H9 (cell line): ENCODE results near the gene HAND1. TPM values are rescaled to one million over a fixed set of nuclear protein-coding genes. Genes with fewer than 3 reads are reported as not detected.

Source experiments
- DNase-seq: peaks from one replicate; pipeline ENCODE4 v3.0.0-alpha.2; 2017
- H2AFZ ChIP-seq: one replicate; pipeline ENCODE4 v1.6.1; 2013; ENCODE audit warnings: mild to moderate bottlenecking, low read length, control low read depth, moderate library complexity
- H2AK5ac ChIP-seq: 2 replicates; pipeline ENCODE4 v1.6.1; 2013; ENCODE audit warnings: low read length, control low read depth, mixed read lengths; ENCODE audit not compliant: insufficient read length
- H2BK120ac ChIP-seq: one replicate; pipeline ENCODE4 v1.6.1; 2013; ENCODE audit warnings: low read depth, mild to moderate bottlenecking, low read length, control low read depth, inconsistent platforms; ENCODE audit not compliant: poor library complexity, severe bottlenecking
- H2BK12ac ChIP-seq: 2 replicates; pipeline ENCODE4 v1.6.1; 2013; ENCODE audit warnings: low read length, control low read depth, mixed read lengths, low read depth; ENCODE audit not compliant: insufficient read length
- H2BK15ac ChIP-seq: 2 replicates; pipeline ENCODE4 v1.6.1; 2013; ENCODE audit warnings: low read depth, low read length, control low read depth
- H2BK20ac ChIP-seq: one replicate; pipeline ENCODE4 v1.6.1; 2013; ENCODE audit warnings: low read depth, mild to moderate bottlenecking, low read length, control low read depth, inconsistent platforms; ENCODE audit not compliant: poor library complexity, severe bottlenecking
- H2BK5ac ChIP-seq: 2 replicates; pipeline ENCODE4 v1.6.1; 2013; ENCODE audit warnings: low read length, control low read depth, mixed read lengths; ENCODE audit not compliant: insufficient read length
- H3K14ac ChIP-seq: 2 replicates; pipeline ENCODE4 v1.6.1; 2013; ENCODE audit warnings: low read length, control low read depth; ENCODE audit not compliant: insufficient read depth
- H3K18ac ChIP-seq: 2 replicates; pipeline ENCODE4 v1.6.1; 2013; ENCODE audit warnings: low read depth, mild to moderate bottlenecking, mixed read lengths, low read length, control low read depth; ENCODE audit not compliant: insufficient read length
- H3K23ac ChIP-seq: 2 replicates; pipeline ENCODE4 v1.6.1; 2013; ENCODE audit warnings: low read length, control low read depth, mixed read lengths, low read depth; ENCODE audit not compliant: insufficient read length
- H3K23me2 ChIP-seq: 2 replicates; pipeline ENCODE4 v1.6.1; 2013; ENCODE audit warnings: low read depth, mild to moderate bottlenecking, mixed read lengths, low read length, control low read depth; ENCODE audit not compliant: insufficient read length, poor library complexity, severe bottlenecking
- H3K27ac ChIP-seq: 2 replicates; pipeline ENCODE4 v1.5.1; 2013; ENCODE audit warnings: low read length, control low read depth, mixed read lengths, low read depth; ENCODE audit not compliant: insufficient read length
- H3K27me3 ChIP-seq: 2 replicates; pipeline ENCODE4 v1.6.1; 2013; ENCODE audit warnings: low read length, control low read depth, inconsistent platforms; ENCODE audit not compliant: insufficient read depth
- H3K4ac ChIP-seq: 2 replicates; pipeline ENCODE4 v1.6.1; 2013; ENCODE audit warnings: low read depth, mild to moderate bottlenecking, control low read depth, inconsistent platforms, low read length, moderate library complexity
- H3K4me1 ChIP-seq: 2 replicates; pipeline ENCODE4 v1.6.1; 2013; ENCODE audit warnings: low read length, control low read depth, inconsistent platforms; ENCODE audit not compliant: insufficient read depth
- H3K4me2 ChIP-seq: 2 replicates; pipeline ENCODE4 v1.6.1; 2013; ENCODE audit warnings: low read length, control low read depth, mixed read lengths; ENCODE audit not compliant: insufficient read length, insufficient read depth
- H3K56ac ChIP-seq: 2 replicates; pipeline ENCODE4 v1.6.1; 2013; ENCODE audit warnings: low read depth, mild to moderate bottlenecking, mixed read lengths, low read length, control low read depth; ENCODE audit not compliant: insufficient read length
- H3K79me1 ChIP-seq: 2 replicates; pipeline ENCODE4 v1.6.1; 2013; ENCODE audit warnings: low read depth, mild to moderate bottlenecking, moderate library complexity, low read length, control low read depth, inconsistent platforms; ENCODE audit not compliant: insufficient read depth, poor library complexity, severe bottlenecking
- H3K79me2 ChIP-seq: 2 replicates; pipeline ENCODE4 v1.6.1; 2013; ENCODE audit warnings: low read length, control low read depth, inconsistent platforms; ENCODE audit not compliant: insufficient read depth
- H3K9ac ChIP-seq: 2 replicates; pipeline ENCODE4 v1.6.1; 2013; ENCODE audit warnings: low read length, control low read depth, mixed read lengths; ENCODE audit not compliant: insufficient read length; ENCODE audit errors: extremely low read depth
- H3K9me3 ChIP-seq: one replicate; pipeline ENCODE4 v1.6.1; 2013; ENCODE audit warnings: low read depth, low read length, inconsistent platforms; ENCODE audit not compliant: control insufficient read depth
- H3T11ph ChIP-seq: one replicate; pipeline ENCODE4 v1.6.1; 2013; ENCODE audit warnings: mild to moderate bottlenecking, low read length, control low read depth, inconsistent platforms
- H4K20me1 ChIP-seq: one replicate; pipeline ENCODE4 v1.6.1; 2013; ENCODE audit not compliant: control insufficient read depth, insufficient read length, insufficient read depth
- H4K5ac ChIP-seq: 2 replicates; pipeline ENCODE4 v1.6.1; 2013; ENCODE audit warnings: low read depth, mild to moderate bottlenecking, mixed read lengths, low read length, control low read depth; ENCODE audit not compliant: insufficient read length
- H4K8ac ChIP-seq: replicated peaks from 2 replicates; pipeline ENCODE4 v1.6.1; 2013; ENCODE audit warnings: low read length, control low read depth, mixed read lengths, low read depth; ENCODE audit not compliant: insufficient read length
- H4K91ac ChIP-seq: 2 replicates; pipeline ENCODE4 v1.6.1; 2013; ENCODE audit warnings: low read depth, mild to moderate bottlenecking, moderate library complexity, mixed read lengths, low read length, control low read depth; ENCODE audit not compliant: insufficient read length
- H3K27ac Mint-ChIP-seq, 3 experiments: 2 replicates in 2 of 3; 3 replicates in 1 of 3; pipeline ENCODE4 v1.8.0; 2020 to 2021; ENCODE audit warnings: mixed read lengths in 3 of 3, mild to moderate bottlenecking in 1 of 3, moderate library complexity in 1 of 3
- H3K27me3 Mint-ChIP-seq: 2 replicates; pipeline ENCODE4 v1.8.0; 2021; ENCODE audit warnings: low read depth, mild to moderate bottlenecking, moderate library complexity, mixed read lengths
- H3K36me3 Mint-ChIP-seq, 3 experiments: 2 replicates in 2 of 3; 3 replicates in 1 of 3; pipeline ENCODE4 v1.8.0; 2020 to 2021; ENCODE audit warnings: low read depth in 3 of 3, mixed read lengths in 3 of 3; ENCODE audit not compliant: insufficient read depth in 1 of 3
- H3K4me1 Mint-ChIP-seq, 2 experiments: 2 replicates each; pipeline ENCODE4 v1.8.0; 2020; ENCODE audit warnings: mixed read lengths in 2 of 2
- H3K4me3 Mint-ChIP-seq, 2 experiments: 2 replicates in 1 of 2; 3 replicates in 1 of 2; pipeline ENCODE4 v1.8.0; 2020 to 2021; ENCODE audit warnings: mild to moderate bottlenecking in 2 of 2, mixed read lengths in 2 of 2, moderate library complexity in 1 of 2
- H3K9me3 Mint-ChIP-seq, 2 experiments: 2 replicates in 1 of 2; 3 replicates in 1 of 2; pipeline ENCODE4 v1.8.0; 2020; ENCODE audit warnings: mild to moderate bottlenecking in 2 of 2, mixed read lengths in 2 of 2, moderate library complexity in 1 of 2
- WGBS: extraction: QIAGEN DNeasy Blood & Tissue Kit; methylation state at CpG from one replicate; pipeline ENCODE4 v1.1.7; 2013; ENCODE audit warnings: missing lambda C conversion rate, low lambda C conversion rate, mixed read lengths; ENCODE audit not compliant: insufficient read length; ENCODE audit errors: extremely low coverage; 5-methylcytosine and 5-hydroxymethylcytosine counted together
- total RNA-seq: library from RNA; stranded (reverse); gene quantifications from 2 replicates; pipeline ENCODE4 v1.2.1, GENCODE V29; 2021
- TF ChIP-seq, protein P1 (sequence below): fragments of 200-600 bp; sonication (generic); conservative IDR thresholded peaks from 3 replicates; pipeline ENCODE4 v1.8.0; 2021; ENCODE audit warnings: antibody characterized with exemption, mild to moderate bottlenecking

HAND1 gene
- total RNA-seq, 1 experiment from 2014 or later: not detected

DNA sequence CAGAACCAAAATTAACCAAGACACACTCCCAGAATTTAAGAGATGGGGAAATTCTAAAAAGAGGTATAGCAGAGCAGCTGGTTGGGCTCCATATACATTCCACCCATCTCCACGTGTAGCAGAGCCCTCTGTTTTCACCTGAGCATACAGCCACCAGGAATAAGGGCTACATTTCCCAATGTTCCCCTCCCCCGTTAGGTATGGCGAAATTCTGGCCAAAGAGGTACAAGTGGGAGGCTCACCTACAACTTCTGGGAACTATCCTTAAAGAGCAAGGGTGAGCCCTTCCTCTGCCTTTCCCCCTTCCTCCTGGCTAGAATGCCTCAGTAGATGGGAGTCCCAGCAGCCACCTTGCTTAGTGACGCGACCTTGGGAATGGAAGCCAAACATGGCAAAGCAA, 37.5 kb downstream of the HAND1 start:
- Histone ChIP-seq H3K27ac (no peak overlapping the region), H3K4me2 (no peak overlapping the region), H3K79me1 (no peaks in the 10 kb centered on the region), H3K14ac (no peak overlapping the region), H3K56ac (no peak overlapping the region), H2BK15ac (no peak overlapping the region), H4K8ac (no peak overlapping the region), H2AK5ac (no peak overlapping the region), H3K4ac (no peak overlapping the region), H4K20me1 (no peaks in the 10 kb centered on the region), H3K18ac (no peak overlapping the region), H3K23me2 (peaks cover 9% of the 10 kb centered on the region), H3K9me3 (no peaks in the 10 kb centered on the region), H4K91ac (no peak overlapping the region), H2BK120ac (no peak overlapping the region), H2BK20ac (no peak overlapping the region), H2BK12ac (no peak overlapping the region), H3K23ac (no peak overlapping the region), H3K4me1 (no peaks in the 10 kb centered on the region), H3T11ph (no peak overlapping the region), H2AFZ (no peak overlapping the region), H3K9ac (no peak overlapping the region), H4K5ac (no peak overlapping the region), H3K79me2 (no peaks in the 10 kb centered on the region), H3K27me3 (no peaks in the 10 kb centered on the region), H2BK5ac (no peak overlapping the region)
- H3K27me3 Mint-ChIP-seq: no peaks in the 10 kb centered on the region
- H3K4me3 Mint-ChIP-seq: no peak overlapping the region
- TF ChIP-seq, protein P1, sequence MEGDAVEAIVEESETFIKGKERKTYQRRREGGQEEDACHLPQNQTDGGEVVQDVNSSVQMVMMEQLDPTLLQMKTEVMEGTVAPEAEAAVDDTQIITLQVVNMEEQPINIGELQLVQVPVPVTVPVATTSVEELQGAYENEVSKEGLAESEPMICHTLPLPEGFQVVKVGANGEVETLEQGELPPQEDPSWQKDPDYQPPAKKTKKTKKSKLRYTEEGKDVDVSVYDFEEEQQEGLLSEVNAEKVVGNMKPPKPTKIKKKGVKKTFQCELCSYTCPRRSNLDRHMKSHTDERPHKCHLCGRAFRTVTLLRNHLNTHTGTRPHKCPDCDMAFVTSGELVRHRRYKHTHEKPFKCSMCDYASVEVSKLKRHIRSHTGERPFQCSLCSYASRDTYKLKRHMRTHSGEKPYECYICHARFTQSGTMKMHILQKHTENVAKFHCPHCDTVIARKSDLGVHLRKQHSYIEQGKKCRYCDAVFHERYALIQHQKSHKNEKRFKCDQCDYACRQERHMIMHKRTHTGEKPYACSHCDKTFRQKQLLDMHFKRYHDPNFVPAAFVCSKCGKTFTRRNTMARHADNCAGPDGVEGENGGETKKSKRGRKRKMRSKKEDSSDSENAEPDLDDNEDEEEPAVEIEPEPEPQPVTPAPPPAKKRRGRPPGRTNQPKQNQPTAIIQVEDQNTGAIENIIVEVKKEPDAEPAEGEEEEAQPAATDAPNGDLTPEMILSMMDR: no peak
- no CpG with 5 or more reads among the region's 5 CpGs for WGBS
- no peak overlapping the region for H3K27ac Mint-ChIP-seq
- H3K9me3 Mint-ChIP-seq: peaks cover 3% of the 10 kb centered on the region in 2 experiments; a peak in 4 of 5 replicates
- no peak for DNase-seq
- H3K36me3 Mint-ChIP-seq: peaks cover 22 to 53% (median 41%) of the 10 kb centered on the region in 3 experiments
- H3K4me1 Mint-ChIP-seq: peaks cover 4 to 8% of the 10 kb centered on the region in 2 experiments
